Iris pigment epithelial cell (primary cell): ENCODE data around the gene NUAK1.

Source experiments
- DNase-seq: peaks from one replicate; pipeline ENCODE4 v3.0.0-alpha.2; 2011; ENCODE audit warnings: low read depth

The NUAK1 gene

DNA sequence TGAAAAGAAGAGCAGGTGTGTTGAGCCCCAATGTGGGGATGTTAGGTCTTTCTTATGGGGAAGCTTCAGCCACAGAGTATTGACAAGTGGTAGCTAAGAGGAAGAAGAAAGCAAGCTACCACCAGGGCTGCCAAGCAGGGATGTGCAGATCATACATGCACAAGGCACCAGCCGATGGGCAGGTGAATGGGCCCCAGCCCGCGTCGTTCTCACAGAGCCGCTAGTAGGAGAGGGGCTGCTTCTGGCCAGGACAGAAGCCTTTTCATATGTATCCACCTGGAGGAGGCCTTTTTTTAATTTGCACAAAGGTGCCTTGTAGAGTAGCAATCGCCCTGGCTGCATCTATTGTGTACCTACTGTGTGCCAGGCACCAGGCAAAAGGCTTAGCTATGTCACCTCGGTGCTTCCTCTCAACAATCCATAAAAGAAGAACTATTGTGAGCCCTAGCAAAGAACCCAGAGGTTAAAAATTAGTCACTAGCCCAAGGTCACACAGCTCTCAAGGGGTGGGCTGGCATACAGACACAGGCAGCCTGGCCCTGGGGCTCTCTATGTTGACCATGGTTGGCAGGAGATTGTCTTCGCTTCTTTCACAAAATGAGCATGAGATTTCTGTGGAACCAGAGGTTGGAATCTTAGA, 8.2 kb downstream of the NUAK1 start:
- no peak for DNase-seq

DNA sequence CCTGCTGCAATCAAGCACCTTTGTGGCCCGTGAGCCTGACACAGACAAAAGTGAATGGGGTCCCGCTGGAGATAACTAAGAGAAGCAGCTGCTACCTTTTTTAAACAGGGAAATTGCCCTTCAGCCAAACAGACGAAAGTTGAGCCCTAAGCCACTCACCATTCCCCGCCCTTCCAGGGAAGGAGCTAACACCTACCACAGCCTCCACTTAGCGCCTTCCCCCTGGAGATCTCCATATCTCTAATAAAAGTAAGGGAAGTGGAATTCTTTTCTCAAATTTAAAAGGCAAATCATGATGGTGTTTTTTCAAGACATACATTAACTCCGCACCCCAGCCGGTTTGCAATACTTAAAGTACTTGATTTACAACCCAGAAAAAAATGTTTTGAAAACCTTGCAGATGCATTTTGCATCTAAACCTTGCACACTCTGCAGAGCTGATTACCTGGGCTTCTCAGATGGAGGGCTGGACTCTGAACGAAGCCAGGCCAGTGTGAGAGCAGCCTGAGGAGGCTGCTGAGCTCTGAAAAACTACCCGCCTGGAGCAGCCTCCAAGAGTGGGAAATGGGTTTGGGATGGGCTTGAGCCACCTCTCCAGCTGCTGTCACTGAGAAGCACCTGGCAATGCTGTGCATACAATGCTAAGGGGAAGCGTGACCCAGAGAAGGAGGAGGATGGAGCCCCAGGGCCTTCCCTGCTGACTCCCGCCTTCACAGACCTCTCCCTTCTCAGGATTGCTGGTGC, 10.0 kb downstream of the NUAK1 start:
- no peak for DNase-seq

DNA sequence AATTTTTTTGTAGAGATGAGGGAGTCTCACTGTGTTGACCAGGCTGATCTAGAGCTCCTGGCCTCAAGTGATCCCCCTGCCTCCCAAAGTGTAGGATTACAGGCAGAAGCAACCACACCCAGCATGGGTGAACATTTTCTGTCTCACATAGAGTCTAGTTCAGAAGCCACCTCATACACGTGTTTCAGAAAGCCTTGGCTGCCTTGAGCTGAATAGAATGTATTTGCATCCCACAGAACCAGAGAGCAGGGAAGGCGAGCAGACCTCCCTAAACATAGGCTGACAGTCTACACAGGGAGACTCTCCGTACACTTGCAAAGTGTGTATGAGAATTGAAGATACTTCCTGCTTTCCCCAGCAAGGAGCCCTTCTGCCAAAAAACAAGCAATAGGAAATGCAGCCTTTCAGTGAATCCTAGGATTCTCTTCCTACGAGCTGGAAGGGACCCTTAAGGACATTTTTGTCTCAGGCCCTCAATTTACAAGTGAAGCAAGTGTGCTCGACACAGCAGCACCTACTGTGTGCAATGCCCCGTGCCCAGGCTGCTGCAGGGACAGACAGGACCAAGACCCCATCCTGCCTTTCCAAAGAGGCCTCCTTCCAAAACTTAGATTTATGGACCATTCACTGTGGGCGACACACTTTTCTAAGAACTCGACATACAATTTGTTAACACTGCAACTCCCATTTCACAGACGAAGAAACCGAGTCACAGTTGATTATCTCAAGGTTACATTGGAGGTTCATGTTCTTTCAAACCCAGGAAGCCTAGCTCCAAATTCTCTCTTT, 11.2 kb downstream of the NUAK1 start:
- DNase-seq: no peak

DNA sequence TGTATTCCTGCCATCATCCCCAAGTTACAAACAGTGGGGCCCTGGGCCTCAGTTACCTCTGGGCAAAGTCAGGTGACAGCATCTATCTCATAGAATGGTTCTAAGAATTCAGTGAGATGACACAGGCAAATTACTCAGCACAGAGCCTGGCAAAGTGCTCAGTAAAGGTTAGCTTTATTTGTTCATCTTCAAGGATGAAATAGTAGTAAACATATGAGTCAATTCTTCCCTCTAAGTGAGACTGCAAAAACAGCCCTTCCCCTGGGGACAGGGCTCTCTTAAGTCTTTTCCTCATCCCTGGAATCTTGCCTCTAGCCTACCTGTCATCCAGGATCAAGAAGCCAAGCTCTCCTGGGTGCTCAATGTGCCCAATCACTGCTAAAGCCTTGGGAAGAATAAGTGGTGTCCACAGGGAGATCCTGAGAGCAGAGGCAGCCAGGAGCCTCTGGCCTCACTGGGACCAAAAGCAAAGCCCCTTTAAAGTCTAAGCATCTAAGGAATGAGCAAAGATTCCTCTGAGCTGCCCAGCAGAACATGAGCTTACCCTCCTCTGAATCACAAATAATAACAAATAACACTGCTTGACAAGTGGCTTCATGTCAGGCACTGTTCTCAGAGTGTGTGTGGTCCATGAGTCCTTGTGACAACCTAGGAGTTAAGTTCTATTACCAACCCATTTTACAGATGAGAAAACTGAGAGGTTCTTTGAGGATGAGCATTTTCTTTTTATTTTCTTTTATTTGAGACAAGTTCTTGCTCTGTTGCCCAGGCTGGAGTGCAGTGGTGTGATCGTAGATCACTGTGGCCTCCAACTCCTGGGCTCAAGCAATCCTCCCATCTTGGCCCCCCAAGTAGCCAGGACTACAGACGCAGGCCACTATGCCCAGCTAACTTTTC, 12.1 kb downstream of the NUAK1 start:
- peak; percentile 83 for DNase-seq

DNA sequence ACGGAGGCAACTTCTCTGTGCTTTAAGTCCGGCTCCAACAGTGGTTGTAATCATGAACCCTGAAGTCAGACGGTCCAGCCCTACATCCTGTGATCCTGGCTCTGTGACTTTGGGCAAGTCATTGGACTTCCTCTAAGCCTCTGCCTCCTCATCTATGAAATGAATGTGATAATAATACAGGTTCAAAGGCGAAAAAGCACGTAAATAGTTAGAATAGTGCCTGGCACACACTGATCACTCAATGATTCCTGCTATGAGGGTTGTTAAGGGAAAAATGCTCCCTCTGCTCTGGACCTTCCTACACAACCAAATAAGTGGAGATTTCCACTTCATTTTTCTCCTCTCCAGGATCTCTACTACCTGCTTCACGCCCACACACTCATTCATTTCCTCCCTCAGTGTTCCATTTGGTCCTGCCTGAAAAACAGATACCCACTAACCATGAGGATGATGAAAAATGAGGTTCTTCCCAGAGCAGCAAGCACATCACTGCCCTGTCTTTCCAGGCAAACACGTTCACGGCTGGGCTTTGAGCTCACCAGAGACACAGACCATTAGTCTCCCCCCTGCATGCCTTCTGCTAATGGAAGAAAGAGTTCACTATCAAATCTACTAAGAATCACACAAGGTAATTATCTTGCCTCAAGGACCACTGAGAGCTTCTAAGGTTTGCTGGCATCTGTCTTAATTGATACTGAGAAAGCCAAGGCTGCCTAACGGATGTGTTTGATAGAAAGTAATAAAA, 13.2 kb downstream of the NUAK1 start:
- DNase-seq: no peak

DNA sequence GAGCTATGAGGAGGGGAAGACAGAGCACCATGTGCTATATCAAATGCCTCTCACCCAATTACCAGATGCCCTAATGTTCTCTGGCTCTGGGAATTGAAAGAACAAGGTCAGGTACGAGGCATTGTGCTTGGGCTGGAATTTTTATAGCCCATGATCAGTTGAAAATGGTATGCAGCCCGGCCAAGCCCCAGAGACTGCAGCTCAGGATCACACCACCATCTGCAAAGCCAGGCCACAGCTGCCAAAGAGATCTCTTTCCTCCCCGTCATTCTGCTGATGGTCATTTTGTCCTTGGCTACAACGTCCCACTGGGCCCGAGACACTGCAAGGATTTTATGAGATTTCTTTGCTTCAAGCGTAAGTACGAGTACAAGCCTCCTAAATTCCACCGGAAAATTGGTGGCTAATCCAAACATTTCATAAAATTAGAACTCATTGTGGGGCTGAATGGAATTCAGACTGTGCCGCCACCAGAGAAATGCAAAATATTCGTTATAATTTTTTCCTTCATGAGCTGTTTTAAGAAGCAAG, 15.1 kb downstream of the NUAK1 start:
- DNase-seq: peak; percentile 56

DNA sequence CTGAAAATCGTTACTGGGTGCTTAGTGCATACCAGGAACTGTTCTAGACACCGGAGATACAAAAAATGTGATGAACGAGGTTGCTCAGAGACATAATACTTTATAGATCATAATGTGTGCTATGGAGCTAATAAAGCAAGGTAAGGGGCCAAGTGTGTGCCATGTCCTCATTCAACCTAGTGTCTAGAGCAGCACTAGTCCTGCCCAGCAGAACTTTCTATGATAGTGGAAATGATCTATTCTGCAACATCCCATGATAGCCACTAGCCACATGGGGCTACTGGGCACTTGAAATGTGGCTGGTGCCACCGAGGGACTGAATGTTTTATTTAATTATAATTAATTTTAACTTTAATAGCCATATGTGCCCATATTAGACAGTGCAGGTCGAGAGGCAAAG, 15.6 kb downstream of the NUAK1 start:
- DNase-seq: no peak

DNA sequence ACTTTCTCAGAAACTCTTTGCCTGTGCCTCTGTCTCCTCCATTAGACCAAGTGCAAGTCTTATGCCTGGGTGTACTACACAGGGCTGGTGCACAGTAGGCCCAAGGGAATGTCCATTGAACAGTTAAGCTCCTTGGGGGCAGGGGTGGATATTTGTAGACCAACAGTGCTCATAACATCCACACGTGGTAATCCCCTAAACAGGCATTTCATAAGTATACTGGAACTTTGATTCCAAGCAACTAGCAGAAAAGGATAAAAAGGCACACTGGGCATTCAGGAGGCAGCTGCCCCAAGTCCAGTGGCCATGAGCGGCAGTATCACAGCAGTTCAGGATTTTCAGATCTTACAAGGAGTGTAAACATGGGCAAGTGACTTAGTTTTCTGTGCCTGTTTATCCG, 16.8 kb downstream of the NUAK1 start:
- DNase-seq: no peak

DNA sequence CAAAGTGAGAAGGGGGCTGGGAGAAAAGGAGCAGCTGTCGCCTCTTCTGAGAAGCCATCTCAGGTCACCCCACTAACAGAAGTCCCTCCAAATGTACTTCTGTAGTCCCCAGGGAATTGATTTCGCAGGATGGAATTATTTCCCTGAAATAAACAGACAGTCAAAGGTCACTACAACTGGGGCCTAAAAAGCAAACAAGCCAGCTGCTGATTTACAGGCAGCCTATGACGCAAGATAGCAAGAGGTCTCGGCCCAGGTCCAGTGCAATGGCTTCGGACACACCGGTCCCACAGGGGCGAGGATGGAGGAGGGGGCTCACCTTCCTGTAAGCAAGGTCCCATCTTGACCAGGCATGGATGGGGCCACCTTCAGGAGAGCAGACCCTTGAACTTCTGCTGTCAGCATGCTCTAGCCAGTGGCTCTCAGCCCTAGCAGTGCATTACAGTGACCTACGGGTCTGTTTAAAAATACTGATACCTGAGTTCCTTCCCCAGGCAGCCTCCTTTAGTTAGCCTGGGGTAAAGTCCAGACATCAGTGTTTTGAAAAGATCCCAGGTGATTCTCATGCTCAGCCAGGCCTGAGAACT, 18.1 kb downstream of the NUAK1 start:
- no peak for DNase-seq

DNA sequence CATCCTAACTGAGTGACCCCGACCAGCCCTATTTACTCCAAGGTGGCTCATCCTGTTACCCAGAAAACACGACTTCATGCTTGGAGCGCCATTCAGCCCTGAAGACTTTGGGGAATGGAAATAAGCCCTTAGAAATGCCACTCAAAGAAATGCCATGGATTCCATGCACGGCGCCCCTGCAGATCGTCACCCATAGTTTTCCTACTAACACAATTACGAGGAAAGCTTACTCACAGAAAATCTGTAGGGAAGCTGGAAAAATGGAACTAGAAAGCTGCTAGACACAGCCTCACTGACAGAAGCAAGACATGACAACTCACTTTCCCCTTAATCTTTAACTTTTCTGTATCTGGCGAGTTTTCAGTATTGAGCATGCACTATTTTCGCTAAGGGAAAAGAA, 19.5 kb downstream of the NUAK1 start:
- no peak for DNase-seq

DNA sequence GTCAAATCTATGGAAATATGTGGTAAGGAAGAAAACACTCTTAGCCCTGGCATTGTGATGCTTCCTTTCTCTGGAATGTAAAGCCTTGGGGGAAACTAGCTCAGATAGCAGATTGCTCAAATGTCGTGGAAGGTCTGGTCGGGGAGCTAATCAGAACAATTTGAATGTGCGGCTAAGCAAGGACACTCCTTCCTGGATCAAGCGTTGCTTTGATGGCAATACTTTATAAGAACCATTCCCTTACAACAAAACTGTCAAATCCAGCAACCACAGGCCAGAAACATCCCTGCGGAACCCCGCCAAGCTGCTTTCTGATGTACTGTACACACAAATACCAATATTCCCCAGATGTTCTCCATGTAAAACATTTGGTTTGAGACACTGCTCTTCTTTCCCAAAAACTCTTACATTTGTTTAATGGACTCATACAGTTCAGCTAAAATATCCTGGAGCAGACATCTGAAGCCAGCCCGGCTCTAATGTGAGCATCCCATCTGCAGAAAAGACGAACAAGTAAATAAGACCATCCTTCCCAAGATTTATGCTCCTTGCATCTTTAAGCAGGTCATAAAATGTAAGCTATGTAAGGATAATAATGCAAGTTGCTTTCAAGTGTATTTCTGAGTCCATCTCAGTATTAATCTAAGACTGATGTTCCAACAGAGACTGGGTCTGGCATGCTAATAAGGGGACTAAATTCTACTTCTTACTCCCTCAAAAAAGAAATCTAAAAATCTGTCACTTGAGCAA, 20.2 kb downstream of the NUAK1 start:
- DNase-seq: no peak

DNA sequence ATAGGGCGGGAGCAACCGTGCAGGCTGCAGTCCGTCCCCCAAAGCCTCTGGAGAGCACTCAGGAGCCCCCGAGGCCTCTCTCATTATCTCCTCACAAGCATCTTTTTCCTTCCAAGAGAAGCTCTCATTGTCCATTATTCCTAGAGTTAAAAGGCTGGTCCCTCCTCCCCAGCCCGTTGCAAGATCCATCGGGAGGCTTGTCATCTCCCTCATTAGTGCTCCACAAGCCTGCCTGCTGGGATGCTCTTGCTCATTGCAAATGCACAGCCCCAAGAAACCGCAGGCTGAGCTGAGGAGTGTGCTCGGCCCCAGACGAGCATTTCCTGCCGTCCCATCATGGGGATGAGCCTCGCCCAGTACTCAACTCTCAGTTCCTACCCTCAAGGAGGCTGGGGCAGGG, 23.3 kb downstream of the NUAK1 start:
- no peak for DNase-seq

DNA sequence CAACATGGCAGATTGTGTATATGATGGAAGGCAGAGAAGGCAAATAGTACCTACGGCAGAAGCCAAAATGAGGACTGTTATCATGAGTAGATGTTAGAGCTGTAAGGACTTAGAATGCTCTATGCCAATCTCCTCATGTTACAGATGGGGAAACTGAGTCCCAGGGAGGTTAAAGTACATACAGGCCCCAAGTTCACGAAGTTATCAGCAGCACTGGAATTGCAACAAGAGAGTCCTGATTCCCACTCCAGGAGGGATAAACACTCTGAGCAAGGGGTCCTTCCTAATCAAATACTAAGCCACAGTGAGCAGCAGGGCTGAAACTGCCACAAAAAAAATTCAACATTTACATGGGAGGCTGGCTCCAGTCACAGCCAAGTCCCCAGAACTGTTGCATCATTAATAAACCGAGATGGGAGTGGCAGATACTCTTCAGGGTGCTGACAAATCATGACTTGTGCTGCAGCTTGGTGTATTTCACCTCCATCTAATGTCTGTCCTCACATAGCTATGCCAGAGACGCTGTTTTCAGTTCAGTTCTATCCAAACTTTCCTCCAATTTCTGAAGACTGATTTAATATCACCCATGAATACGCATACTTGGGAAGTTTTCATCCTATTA, 24.2 kb downstream of the NUAK1 start:
- DNase-seq: no peak

DNA sequence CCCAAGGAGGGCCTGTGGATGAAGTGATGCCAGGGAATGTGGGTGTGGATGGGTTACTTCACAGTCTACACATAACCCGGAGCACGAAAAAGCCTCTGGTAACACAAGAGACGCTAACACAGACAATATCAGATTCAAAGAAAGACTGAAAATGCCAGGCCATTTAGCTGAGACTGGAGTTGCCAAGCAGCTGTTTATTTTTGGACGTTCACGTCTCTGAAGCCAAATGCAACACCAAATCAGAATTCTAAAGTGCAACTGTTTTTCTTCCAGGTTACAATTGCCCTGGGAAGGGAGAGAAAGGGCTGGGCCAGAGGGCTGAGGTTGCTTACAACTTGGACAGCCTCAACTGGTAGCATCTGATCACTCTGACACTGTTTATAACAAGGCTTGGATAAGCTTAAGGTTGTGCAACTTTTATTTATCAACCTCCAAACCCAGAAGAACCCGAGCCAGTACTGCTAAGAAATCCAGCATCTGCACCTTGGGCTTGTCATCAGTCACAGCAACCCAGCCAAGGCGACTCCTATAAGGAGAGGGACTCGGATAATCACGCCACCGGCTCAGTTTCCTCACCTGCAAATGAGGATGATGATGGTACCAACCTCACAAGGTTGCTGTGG, 24.8 kb downstream of the NUAK1 start:
- DNase-seq: peak; percentile 50

DNA sequence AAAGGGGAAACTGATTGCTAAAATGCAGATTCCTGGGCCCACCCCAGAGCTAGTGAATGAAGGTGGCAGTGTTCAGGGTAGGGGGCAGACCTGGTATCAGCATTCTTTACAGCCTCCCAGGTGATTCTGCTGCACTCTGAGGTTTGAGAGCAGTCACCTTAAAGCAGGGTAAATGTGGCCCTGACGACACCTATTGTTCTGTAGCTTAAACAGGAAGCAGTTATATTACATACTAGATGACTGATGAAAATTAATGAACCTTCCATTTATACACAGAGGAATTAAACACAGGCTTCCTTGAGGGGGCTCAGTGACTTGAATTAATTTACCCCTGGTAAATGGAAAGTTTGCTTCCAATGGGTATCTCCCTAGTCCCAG, 25.3 kb downstream of the NUAK1 start:
- DNase-seq: no peak

DNA sequence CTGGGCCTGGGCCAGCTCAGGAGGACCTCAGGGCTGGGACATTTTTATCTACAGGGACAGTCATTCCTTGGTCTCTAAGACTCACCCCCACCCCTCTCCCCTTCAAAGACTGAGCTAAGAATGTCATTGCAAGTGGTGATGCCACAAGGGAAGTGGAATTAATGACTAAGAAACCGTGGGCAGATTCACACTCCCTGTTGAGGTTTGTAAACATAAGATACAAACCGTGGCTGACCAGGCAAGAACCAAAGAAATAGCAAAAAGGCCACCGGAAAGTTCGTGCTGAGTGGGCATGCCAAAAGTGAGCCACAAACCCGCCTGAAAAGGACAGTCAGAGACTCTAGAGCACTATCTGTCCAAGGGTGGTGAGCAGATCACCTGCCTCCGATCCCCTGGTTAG, 25.7 kb downstream of the NUAK1 start:
- DNase-seq: peak; percentile 73

DNA sequence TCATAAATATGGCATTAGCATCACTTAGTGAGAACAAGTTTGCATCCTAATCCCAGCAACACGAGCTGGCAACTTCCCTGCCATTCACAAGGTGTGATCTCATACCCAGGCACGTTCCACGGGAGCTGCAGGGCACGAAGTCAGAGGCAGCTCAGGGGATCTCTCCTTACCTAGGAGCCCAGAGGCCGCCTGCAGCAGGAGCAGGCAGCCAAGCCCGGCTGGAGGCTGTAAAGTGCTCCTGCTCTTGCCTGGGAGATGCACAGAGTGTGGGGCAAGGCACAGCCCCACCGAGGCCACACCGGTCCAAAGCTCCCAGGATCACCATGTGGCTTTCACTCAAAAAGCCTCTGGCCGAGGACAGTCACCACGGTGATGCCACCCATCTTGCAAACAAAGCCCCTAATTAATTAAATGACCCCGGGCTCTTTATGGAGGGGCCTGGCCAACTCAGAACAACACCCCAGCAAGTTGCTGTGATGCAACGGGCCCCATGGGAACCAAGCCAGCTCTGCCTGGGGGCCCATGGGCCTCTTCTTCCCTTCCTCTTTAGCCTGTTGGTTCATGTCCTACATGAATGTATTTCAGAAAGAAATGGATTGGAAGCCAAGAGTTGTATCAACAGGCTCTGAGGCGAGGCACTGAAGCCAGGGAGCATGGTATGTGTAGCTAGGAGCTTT, 26.5 kb downstream of the NUAK1 start:
- DNase-seq: peak; percentile 49

DNA sequence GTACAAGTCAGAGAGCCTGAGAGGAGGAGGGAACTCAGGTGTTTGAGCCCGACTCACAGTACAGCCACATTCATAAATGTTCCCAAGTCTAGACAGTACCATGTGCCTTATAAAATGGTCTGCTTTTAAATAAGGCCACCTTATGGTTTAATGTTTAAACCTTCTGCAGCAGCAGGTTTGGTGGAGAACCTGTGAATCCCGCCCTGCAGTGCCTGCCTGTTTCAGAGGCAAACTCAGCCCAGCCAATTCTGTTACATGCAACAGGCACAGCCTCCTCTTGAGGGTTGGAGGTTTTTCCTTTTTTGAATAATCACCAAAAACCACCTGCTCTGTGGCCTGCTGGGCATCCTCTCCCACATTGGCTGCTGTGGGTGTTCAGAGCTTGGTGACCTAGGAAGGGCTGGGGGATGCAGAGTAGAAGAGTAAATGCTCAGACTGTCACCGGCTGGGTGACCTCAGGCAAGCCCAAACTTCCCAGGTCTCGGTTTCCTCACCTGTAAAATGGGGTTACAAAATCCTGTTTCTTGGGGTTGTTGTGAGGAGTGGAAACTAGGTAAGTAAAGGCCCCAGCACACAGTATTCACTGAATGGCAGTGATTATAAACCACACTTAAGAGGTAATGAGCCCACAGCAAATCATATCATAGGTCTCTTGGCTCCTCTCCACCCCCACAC, 28.0 kb downstream of the NUAK1 start:
- no peak for DNase-seq
